H9 (cell line): ENCODE results near the gene CLK4. TPM values are rescaled to one million over a fixed set of nuclear protein-coding genes. Genes with fewer than 3 reads are reported as not detected.

ENCODE experiments used
- DNase-seq: peaks from one replicate; pipeline ENCODE4 v3.0.0-alpha.2; 2017
- H2AFZ ChIP-seq: one replicate; pipeline ENCODE4 v1.6.1; 2013; ENCODE audit warnings: mild to moderate bottlenecking, low read length, control low read depth, moderate library complexity
- H2AK5ac ChIP-seq: 2 replicates; pipeline ENCODE4 v1.6.1; 2013; ENCODE audit warnings: low read length, control low read depth, mixed read lengths; ENCODE audit not compliant: insufficient read length
- H2BK120ac ChIP-seq: one replicate; pipeline ENCODE4 v1.6.1; 2013; ENCODE audit warnings: low read depth, mild to moderate bottlenecking, low read length, control low read depth, inconsistent platforms; ENCODE audit not compliant: poor library complexity, severe bottlenecking
- H2BK12ac ChIP-seq: 2 replicates; pipeline ENCODE4 v1.6.1; 2013; ENCODE audit warnings: low read length, control low read depth, mixed read lengths, low read depth; ENCODE audit not compliant: insufficient read length
- H2BK15ac ChIP-seq: 2 replicates; pipeline ENCODE4 v1.6.1; 2013; ENCODE audit warnings: low read depth, low read length, control low read depth
- H2BK20ac ChIP-seq: one replicate; pipeline ENCODE4 v1.6.1; 2013; ENCODE audit warnings: low read depth, mild to moderate bottlenecking, low read length, control low read depth, inconsistent platforms; ENCODE audit not compliant: poor library complexity, severe bottlenecking
- H2BK5ac ChIP-seq: 2 replicates; pipeline ENCODE4 v1.6.1; 2013; ENCODE audit warnings: low read length, control low read depth, mixed read lengths; ENCODE audit not compliant: insufficient read length
- H3K14ac ChIP-seq: 2 replicates; pipeline ENCODE4 v1.6.1; 2013; ENCODE audit warnings: low read length, control low read depth; ENCODE audit not compliant: insufficient read depth
- H3K18ac ChIP-seq: 2 replicates; pipeline ENCODE4 v1.6.1; 2013; ENCODE audit warnings: low read depth, mild to moderate bottlenecking, mixed read lengths, low read length, control low read depth; ENCODE audit not compliant: insufficient read length
- H3K23ac ChIP-seq: 2 replicates; pipeline ENCODE4 v1.6.1; 2013; ENCODE audit warnings: low read length, control low read depth, mixed read lengths, low read depth; ENCODE audit not compliant: insufficient read length
- H3K23me2 ChIP-seq: 2 replicates; pipeline ENCODE4 v1.6.1; 2013; ENCODE audit warnings: low read depth, mild to moderate bottlenecking, mixed read lengths, low read length, control low read depth; ENCODE audit not compliant: insufficient read length, poor library complexity, severe bottlenecking
- H3K27ac ChIP-seq: 2 replicates; pipeline ENCODE4 v1.5.1; 2013; ENCODE audit warnings: low read length, control low read depth, mixed read lengths, low read depth; ENCODE audit not compliant: insufficient read length
- H3K27me3 ChIP-seq: 2 replicates; pipeline ENCODE4 v1.6.1; 2013; ENCODE audit warnings: low read length, control low read depth, inconsistent platforms; ENCODE audit not compliant: insufficient read depth
- H3K4ac ChIP-seq: 2 replicates; pipeline ENCODE4 v1.6.1; 2013; ENCODE audit warnings: low read depth, mild to moderate bottlenecking, control low read depth, inconsistent platforms, low read length, moderate library complexity
- H3K4me1 ChIP-seq: 2 replicates; pipeline ENCODE4 v1.6.1; 2013; ENCODE audit warnings: low read length, control low read depth, inconsistent platforms; ENCODE audit not compliant: insufficient read depth
- H3K4me2 ChIP-seq: 2 replicates; pipeline ENCODE4 v1.6.1; 2013; ENCODE audit warnings: low read length, control low read depth, mixed read lengths; ENCODE audit not compliant: insufficient read length, insufficient read depth
- H3K56ac ChIP-seq: 2 replicates; pipeline ENCODE4 v1.6.1; 2013; ENCODE audit warnings: low read depth, mild to moderate bottlenecking, mixed read lengths, low read length, control low read depth; ENCODE audit not compliant: insufficient read length
- H3K79me1 ChIP-seq: 2 replicates; pipeline ENCODE4 v1.6.1; 2013; ENCODE audit warnings: low read depth, mild to moderate bottlenecking, moderate library complexity, low read length, control low read depth, inconsistent platforms; ENCODE audit not compliant: insufficient read depth, poor library complexity, severe bottlenecking
- H3K79me2 ChIP-seq: 2 replicates; pipeline ENCODE4 v1.6.1; 2013; ENCODE audit warnings: low read length, control low read depth, inconsistent platforms; ENCODE audit not compliant: insufficient read depth
- H3K9ac ChIP-seq: 2 replicates; pipeline ENCODE4 v1.6.1; 2013; ENCODE audit warnings: low read length, control low read depth, mixed read lengths; ENCODE audit not compliant: insufficient read length; ENCODE audit errors: extremely low read depth
- H3K9me3 ChIP-seq: one replicate; pipeline ENCODE4 v1.6.1; 2013; ENCODE audit warnings: low read depth, low read length, inconsistent platforms; ENCODE audit not compliant: control insufficient read depth
- H3T11ph ChIP-seq: one replicate; pipeline ENCODE4 v1.6.1; 2013; ENCODE audit warnings: mild to moderate bottlenecking, low read length, control low read depth, inconsistent platforms
- H4K20me1 ChIP-seq: one replicate; pipeline ENCODE4 v1.6.1; 2013; ENCODE audit not compliant: control insufficient read depth, insufficient read length, insufficient read depth
- H4K5ac ChIP-seq: 2 replicates; pipeline ENCODE4 v1.6.1; 2013; ENCODE audit warnings: low read depth, mild to moderate bottlenecking, mixed read lengths, low read length, control low read depth; ENCODE audit not compliant: insufficient read length
- H4K8ac ChIP-seq: replicated peaks from 2 replicates; pipeline ENCODE4 v1.6.1; 2013; ENCODE audit warnings: low read length, control low read depth, mixed read lengths, low read depth; ENCODE audit not compliant: insufficient read length
- H4K91ac ChIP-seq: 2 replicates; pipeline ENCODE4 v1.6.1; 2013; ENCODE audit warnings: low read depth, mild to moderate bottlenecking, moderate library complexity, mixed read lengths, low read length, control low read depth; ENCODE audit not compliant: insufficient read length
- H3K27ac Mint-ChIP-seq, 3 experiments: 2 replicates in 2 of 3; 3 replicates in 1 of 3; pipeline ENCODE4 v1.8.0; 2020 to 2021; ENCODE audit warnings: mixed read lengths in 3 of 3, mild to moderate bottlenecking in 1 of 3, moderate library complexity in 1 of 3
- H3K27me3 Mint-ChIP-seq: 2 replicates; pipeline ENCODE4 v1.8.0; 2021; ENCODE audit warnings: low read depth, mild to moderate bottlenecking, moderate library complexity, mixed read lengths
- H3K36me3 Mint-ChIP-seq, 3 experiments: 2 replicates in 2 of 3; 3 replicates in 1 of 3; pipeline ENCODE4 v1.8.0; 2020 to 2021; ENCODE audit warnings: low read depth in 3 of 3, mixed read lengths in 3 of 3; ENCODE audit not compliant: insufficient read depth in 1 of 3
- H3K4me1 Mint-ChIP-seq, 2 experiments: 2 replicates each; pipeline ENCODE4 v1.8.0; 2020; ENCODE audit warnings: mixed read lengths in 2 of 2
- H3K4me3 Mint-ChIP-seq, 2 experiments: 2 replicates in 1 of 2; 3 replicates in 1 of 2; pipeline ENCODE4 v1.8.0; 2020 to 2021; ENCODE audit warnings: mild to moderate bottlenecking in 2 of 2, mixed read lengths in 2 of 2, moderate library complexity in 1 of 2
- H3K9me3 Mint-ChIP-seq, 2 experiments: 2 replicates in 1 of 2; 3 replicates in 1 of 2; pipeline ENCODE4 v1.8.0; 2020; ENCODE audit warnings: mild to moderate bottlenecking in 2 of 2, mixed read lengths in 2 of 2, moderate library complexity in 1 of 2
- WGBS: extraction: QIAGEN DNeasy Blood & Tissue Kit; methylation state at CpG from one replicate; pipeline ENCODE4 v1.1.7; 2013; ENCODE audit warnings: missing lambda C conversion rate, low lambda C conversion rate, mixed read lengths; ENCODE audit not compliant: insufficient read length; ENCODE audit errors: extremely low coverage; 5-methylcytosine and 5-hydroxymethylcytosine counted together
- total RNA-seq: library from RNA; stranded (reverse); gene quantifications from 2 replicates; pipeline ENCODE4 v1.2.1, GENCODE V29; 2021
- TF ChIP-seq, protein P1 (sequence below): fragments of 200-600 bp; sonication (generic); conservative IDR thresholded peaks from 3 replicates; pipeline ENCODE4 v1.8.0; 2021; ENCODE audit warnings: antibody characterized with exemption, mild to moderate bottlenecking

Gene CLK4
- total RNA-seq, 1 experiment from 2014 or later: 12.5 TPM

DNA sequence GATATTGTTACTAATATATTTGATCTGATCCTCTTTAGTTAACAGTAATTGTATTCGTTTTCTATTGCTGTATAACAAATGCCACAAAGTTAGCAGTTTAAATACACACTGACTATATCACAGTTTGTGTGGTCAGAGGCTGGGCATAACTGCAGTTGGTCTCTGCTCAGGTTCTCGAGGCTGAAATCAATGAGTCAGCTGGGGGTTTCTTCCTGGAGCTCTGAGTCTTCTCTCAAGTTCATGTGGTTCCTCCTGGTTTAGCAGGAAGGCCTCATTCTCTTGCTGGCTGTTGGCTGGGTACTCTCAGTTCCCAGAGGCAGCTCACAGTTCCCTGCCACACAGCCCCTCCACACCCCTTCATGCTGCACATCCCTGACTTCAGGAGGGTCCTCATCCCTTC lies 57.4 kb downstream of the CLK4 start:
- H2BK20ac ChIP-seq: no peak overlapping the region
- H2AK5ac ChIP-seq: no peak overlapping the region
- H3K4me1 Mint-ChIP-seq: peaks cover 10 to 14% of the 10 kb centered on the region in 2 experiments
- H3K18ac ChIP-seq: no peak overlapping the region
- H3K9me3 Mint-ChIP-seq: peaks cover 14% of the 10 kb centered on the region in 2 experiments
- no peaks in the 10 kb centered on the region for H4K20me1 ChIP-seq
- H3K23ac ChIP-seq: no peak overlapping the region
- no peaks in the 10 kb centered on the region for H3K9me3 ChIP-seq
- no peak overlapping the region for H3K27ac Mint-ChIP-seq
- no peak overlapping the region for H3K4me3 Mint-ChIP-seq
- no peak overlapping the region for H3T11ph ChIP-seq
- no peaks in the 10 kb centered on the region for H3K79me2 ChIP-seq
- H3K79me1 ChIP-seq: no peaks in the 10 kb centered on the region
- TF ChIP-seq, protein P1, sequence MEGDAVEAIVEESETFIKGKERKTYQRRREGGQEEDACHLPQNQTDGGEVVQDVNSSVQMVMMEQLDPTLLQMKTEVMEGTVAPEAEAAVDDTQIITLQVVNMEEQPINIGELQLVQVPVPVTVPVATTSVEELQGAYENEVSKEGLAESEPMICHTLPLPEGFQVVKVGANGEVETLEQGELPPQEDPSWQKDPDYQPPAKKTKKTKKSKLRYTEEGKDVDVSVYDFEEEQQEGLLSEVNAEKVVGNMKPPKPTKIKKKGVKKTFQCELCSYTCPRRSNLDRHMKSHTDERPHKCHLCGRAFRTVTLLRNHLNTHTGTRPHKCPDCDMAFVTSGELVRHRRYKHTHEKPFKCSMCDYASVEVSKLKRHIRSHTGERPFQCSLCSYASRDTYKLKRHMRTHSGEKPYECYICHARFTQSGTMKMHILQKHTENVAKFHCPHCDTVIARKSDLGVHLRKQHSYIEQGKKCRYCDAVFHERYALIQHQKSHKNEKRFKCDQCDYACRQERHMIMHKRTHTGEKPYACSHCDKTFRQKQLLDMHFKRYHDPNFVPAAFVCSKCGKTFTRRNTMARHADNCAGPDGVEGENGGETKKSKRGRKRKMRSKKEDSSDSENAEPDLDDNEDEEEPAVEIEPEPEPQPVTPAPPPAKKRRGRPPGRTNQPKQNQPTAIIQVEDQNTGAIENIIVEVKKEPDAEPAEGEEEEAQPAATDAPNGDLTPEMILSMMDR: no peak
- no peak overlapping the region for H3K9ac ChIP-seq
- no peak overlapping the region for H2BK120ac ChIP-seq
- peaks cover 4% of the 10 kb centered on the region; the same call in 1 of the 2 replicates for H3K4me1 ChIP-seq
- H4K91ac ChIP-seq: no peak overlapping the region
- no peak overlapping the region for H3K4me2 ChIP-seq
- H2BK12ac ChIP-seq: no peak overlapping the region
- no peak overlapping the region for H2BK15ac ChIP-seq
- H2BK5ac ChIP-seq: no peak overlapping the region
- H3K23me2 ChIP-seq: no peaks in the 10 kb centered on the region
- no peak overlapping the region for H3K4ac ChIP-seq
- peaks cover 9 to 15% (median 12%) of the 10 kb centered on the region in 3 experiments for H3K36me3 Mint-ChIP-seq
- no peak for DNase-seq
- no peak overlapping the region for H3K56ac ChIP-seq
- H3K27me3 ChIP-seq: no peaks in the 10 kb centered on the region
- H3K27me3 Mint-ChIP-seq: peaks cover 21% of the 10 kb centered on the region
- H3K27ac ChIP-seq: no peak overlapping the region
- no peak overlapping the region for H2AFZ ChIP-seq
- no peak overlapping the region for H4K5ac ChIP-seq
- no peak overlapping the region for H4K8ac ChIP-seq
- no peak overlapping the region for H3K14ac ChIP-seq
- no CpG with 5 or more reads among the region's 2 CpGs for WGBS
